Heart left ventricle (tissue), 13 donors: ENCODE data around the gene ARHGEF10L.

ENCODE experiments used
- POLR2A ChIP-seq, 2 donors: fragments of 450-650 bp; IDR thresholded peaks; one replicate each; pipeline ENCODE4 v1.6.1; 2017; ENCODE audit warnings: antibody characterized with exemption in 2 of 2, mild to moderate bottlenecking in 2 of 2, moderate library complexity in 2 of 2
- TF ChIP-seq, protein P1 (sequence below), 12 donors: fragments of 200-600 bp; sonication (generic) in 4 of 12; IDR thresholded peaks; one replicate each; pipeline versions ENCODE4 v1.5.0 to v1.8.0; 2018 to 2022; ENCODE audit warnings: antibody characterized with exemption in 12 of 12, mild to moderate bottlenecking in 5 of 12
- donor health status: ischemic (EF 13 %, LVEDD 7.1; RV severe dilation, severe dysfunction).
- donor health status: DM: no; HTN: yes; CAD: no.
- donor health status: DM: no; HTN: no; CAD: no.
- donor health status: ischemic (EF 25% LVEDD 6.9; RV normal size, moderate dysfunction).
- donor health status: ischemic (EF 25% LVEDD 5.7; RV mildly dilated, moderate dysfunction).
- donor health status: ischemic (EF 35%, LVEDD 5.7; RV mildly dilated, moderate dysfunction).
- donor health status: nonischemic (EF 11% LVEDD 7.7; RV severe dilation, severe dysfunction).
- donor health status: DM: yes; HTN: yes; CAD: no.
- donor health status: PGD.
- donor health status: ischemic (EF 29% LVEDD 5.4; RV normal size, mild dysfunction).
- donor health status: nonischemic (EF 23%, LVEDD 6.1; RV moderate dilation, normal function).

- TF ChIP-seq, protein P1, sequence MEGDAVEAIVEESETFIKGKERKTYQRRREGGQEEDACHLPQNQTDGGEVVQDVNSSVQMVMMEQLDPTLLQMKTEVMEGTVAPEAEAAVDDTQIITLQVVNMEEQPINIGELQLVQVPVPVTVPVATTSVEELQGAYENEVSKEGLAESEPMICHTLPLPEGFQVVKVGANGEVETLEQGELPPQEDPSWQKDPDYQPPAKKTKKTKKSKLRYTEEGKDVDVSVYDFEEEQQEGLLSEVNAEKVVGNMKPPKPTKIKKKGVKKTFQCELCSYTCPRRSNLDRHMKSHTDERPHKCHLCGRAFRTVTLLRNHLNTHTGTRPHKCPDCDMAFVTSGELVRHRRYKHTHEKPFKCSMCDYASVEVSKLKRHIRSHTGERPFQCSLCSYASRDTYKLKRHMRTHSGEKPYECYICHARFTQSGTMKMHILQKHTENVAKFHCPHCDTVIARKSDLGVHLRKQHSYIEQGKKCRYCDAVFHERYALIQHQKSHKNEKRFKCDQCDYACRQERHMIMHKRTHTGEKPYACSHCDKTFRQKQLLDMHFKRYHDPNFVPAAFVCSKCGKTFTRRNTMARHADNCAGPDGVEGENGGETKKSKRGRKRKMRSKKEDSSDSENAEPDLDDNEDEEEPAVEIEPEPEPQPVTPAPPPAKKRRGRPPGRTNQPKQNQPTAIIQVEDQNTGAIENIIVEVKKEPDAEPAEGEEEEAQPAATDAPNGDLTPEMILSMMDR (IDR thresholded peaks at IDR 0.05), result no peak
- TF ChIP-seq POLR2A (IDR thresholded peaks at IDR 0.05), result no peak
Observed at GRCh38 chr1:17570228-17570627, 30.7 kb downstream of the ARHGEF10L start.
